Activated CD8-positive, alpha-beta memory T cell treated with anti-CD3 and anti-CD28 coated beads, Interleukin-2, amount 50 U/mL, for 1 hour (primary cell): ENCODE measurements around the gene MOB3C.

Source experiments
- DNase-seq: peaks from one replicate; pipeline ENCODE4 v3.0.0-alpha.2; 2020; ENCODE audit errors: extremely low read depth

MOB3C gene

DNA sequence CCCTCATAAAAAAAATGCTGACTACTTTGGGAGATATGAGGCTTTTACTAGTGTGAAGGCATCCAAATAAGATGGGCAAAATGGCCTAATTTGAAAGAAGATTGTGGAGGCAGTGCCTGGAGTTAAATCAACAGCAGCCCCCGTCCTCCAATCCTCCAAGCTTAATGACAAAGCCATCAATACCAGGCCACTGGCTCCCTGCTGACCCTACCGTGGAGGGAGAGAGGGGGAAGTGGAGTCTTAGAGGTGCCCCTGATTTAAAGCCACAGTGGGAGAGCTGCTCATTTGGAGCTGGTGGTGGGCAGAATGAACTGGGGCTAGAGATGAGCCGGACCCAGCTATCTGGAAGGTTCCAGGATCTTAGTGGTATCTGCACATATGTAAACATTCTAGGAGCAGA, 40.8 kb downstream of the MOB3C start:
- no peak for DNase-seq

DNA sequence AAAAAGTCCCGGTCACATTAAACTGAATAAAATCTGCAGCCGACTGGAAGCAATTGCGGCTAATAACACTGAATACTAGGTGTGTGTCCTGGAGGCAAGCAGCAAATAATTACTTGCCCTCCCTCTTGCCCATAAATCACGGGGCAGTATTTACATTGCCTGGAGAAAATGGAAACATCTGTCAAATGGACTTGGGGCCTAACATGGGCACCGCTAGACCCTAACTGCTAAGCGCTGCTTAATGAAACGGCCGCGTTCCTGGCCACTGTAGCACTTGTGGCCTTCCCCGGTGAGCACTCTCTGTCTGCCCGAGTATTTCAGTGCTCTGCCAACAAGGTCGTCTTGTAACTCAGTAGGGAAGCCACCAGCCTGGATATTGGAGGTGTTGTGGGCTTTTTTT, 41.3 kb downstream of the MOB3C start:
- DNase-seq, result no peak

DNA sequence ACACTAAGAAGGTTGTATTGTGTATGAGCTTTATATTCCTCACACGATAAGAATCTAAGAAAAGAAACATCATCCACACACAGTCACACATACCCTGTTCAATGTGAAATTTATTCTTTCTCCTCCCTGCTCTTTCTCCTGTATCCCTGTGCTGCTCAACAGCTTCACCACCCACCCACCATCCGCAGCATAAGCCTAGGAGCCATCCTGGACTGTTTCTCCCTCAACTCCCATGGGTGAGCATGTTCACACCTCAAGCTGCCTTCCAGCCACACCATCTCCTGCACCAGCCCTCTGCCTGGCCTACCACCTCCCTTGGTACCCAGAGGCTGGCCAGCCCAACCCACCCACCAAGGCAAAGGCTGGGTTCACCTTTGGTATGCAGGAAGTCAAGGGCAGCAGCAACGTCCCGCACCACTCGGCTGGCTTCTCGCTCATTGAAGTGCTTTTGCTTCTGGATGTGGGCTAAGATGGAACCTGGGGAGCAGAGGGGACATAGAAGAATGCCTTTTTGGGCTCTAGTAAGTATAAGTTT, 44.9 kb downstream of the MOB3C start:
- DNase-seq, result no peak

DNA sequence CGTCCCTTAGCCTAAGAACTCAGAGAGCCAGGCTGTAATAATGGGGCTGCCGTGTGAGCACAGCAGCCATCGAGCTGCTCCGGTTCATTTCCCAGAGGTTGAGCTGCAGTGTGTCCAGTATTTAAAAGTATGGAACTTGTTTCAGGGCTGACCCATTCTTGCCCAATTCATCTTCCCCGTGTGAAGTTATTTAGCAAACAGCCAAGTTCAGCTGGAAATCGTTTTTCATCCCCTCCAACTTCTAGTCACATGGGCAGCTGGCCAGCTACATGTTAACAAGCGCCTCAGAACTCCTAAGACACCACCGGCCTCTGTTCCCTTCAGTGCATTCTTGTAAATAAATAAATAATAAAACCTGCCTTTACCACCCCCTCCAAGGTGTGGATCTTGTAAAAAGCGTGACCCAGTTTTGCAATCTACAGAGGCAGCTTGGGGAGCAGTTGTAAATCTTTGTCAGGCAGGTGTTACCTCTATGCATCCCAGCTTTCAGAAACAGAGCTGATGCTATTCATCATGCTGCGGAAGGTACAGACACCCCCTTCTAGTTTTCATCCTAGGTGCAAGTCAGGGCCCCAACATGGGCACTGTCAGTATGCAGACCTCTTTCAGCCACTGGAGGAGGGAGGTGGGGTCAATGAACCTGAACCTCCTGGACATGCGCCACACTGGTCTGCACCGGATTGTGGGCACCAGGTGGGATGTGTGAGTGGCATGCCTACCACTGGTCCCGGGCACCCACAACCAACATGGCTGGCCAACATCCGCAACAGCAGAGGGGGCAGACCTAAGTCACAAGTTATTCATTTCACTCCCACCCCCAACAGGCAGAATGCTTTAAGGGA, 46.5 kb downstream of the MOB3C start:
- no peak for DNase-seq

DNA sequence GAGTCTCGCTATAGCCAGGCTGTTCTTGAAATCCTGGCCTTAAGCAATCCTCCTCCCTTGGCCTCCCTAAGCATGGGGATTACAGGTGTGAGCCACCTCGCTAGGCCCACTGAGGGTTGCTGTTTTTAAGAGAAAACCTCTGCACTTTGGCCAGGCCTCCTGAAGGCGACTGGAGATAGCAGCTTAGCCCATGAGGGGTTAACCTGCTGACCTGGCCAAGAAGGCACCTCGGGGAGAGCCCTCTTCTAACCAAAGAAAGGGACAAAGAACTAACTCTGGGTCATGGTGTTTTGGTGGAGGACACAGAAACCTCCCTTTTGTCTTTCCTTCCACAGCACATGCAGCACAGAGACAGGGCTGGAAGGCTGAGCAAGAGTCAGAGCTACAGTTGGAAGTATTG, 47.5 kb downstream of the MOB3C start:
- no peak for DNase-seq

DNA sequence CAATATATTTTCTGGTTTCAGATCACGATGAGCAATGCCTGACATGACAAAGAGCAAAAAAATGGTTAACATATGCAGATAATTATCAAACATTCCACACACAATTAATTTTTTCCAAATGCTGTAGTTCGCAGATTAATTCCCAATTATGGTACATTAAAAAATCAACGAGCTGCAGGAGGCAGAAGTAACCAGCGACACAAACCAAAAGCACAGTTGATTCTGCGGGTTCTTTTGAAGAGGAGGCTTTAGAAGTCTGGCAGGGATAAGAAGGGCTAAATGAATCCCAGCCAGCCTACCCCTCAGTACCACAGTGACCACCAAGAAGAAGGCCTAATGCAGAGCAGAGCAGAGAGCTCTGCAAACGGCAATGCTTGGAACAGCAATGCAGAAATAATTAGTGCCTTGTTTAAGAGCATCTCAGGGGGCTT, 48.1 kb downstream of the MOB3C start:
- DNase-seq, result no peak

DNA sequence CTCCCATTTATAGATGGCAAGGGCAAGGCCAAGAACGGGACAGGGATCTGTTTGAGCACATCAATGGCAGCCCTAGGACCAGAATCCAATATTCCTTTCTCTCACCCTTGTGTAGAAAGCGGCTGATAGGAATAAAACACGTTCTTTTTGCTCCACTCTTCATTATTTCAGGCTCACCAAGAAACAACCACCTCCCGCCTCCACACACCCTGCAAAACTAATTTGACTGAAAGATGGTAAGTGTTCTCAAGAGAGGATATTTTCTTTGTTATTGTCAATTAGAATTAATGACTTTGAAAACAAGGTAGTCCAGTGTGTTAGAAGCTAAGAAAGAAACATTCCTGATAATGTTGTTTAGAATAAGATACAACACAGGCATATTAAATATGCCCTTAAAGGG, 53.3 kb downstream of the MOB3C start:
- DNase-seq, result no peak

DNA sequence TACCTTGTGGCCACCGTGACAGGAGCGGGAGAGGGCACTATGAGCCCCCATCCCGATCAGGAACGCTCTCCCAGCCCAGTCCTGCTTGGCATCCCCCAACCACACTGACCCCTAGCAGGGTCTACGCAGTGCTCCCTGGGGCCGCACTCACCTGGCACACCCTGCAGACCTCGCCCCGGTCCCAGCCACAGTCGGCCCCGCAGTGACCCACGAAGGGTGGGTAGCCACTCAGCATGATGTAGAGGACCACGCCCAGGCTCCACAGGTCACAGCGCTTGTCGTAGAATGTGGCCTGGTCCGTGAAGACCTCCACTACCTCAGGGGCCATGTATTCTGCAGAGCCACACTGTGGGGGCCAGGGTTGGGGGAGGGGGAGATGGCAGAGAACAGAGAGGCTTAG, 54.1 kb downstream of the MOB3C start:
- DNase-seq, result no peak

DNA sequence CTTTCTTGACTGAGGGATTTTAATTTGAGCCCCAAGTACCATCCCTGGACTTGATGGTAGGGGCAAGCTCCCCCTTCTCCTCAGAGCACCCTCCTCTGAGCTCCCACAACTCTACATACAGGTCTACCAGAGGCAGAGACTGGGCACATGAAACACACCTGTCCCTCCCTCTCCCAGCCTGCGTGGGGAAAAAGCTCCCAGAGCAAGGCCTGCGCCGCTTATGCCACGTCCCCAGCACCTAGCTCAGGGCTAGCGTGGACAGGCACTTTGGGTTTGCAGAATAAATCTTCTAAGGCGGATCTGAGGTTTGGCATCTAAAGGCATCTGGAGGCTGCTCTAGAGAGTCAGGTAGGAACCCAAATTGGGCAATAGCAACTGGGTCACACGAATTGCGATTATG, 57.6 kb downstream of the MOB3C start:
- no peak for DNase-seq

DNA sequence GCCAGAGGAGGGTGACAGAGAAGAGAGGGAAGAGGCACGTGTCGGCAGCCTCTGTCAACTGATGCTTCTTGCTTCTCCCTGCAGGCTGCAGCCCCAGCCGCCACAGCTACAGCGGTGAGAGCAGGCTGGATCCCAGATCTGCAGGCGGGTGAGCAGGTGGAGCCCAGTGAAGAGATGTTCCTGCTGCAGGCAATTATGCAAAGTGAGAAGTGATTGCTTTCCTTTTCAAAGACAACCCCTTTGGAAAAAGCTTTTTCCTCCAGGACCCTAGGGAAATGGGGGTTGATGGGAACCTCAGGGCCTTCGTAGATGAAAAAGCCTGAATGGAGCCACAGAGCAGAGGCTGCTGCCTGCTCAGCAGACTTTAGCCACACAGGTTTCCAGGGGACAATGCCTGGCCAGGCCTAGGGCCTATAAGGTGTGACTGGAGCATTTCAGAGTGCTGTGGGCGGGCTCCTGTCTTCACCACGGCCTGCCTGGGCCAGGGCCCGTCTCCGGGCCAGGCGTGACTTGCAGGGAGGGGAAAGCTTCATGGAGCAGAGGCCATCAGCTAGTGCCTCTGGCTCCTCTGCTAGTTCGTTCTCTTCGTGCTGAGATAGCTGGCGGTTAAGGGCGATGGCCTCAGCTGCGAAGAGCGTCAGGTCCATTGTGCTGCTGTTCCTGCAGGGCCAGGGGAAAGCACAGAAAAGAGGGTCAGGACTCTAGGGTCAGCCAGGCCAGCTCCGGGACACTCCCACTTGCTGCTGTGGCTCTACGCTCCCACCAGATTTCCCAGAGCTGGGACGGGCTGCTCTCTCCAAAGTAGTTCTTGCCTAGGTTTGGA, 58.3 kb downstream of the MOB3C start:
- no peak for DNase-seq
